ENCODE results near the gene ZNF304.

GRCh38 chr19:57319869-57320179, 31.2 kb upstream of the ZNF304 start:
- TF ChIP-seq CTCF (IDR thresholded peaks at IDR 0.05) (no peak), POLR2AphosphoS5 (IDR thresholded peaks at IDR 0.05) (no peak), EP300 (IDR thresholded peaks at IDR 0.05; ENCODE audit: low read depth) (no peak), POLR2A (IDR thresholded peaks at IDR 0.05) (no peak)

Measured in transverse colon (tissue), 4 donors.